T follicular helper cell (primary cell): Measurements from ENCODE around the gene PCSK2.

Experiments
- DNase-seq: peaks from one replicate; pipeline ENCODE4 v3.0.0-alpha.2; 2020; ENCODE audit warnings: low read depth

The PCSK2 gene

GRCh38 chr20:17481661-17482060 is 254.8 kb downstream of the PCSK2 start:
- no peak for DNase-seq

GRCh38 chr20:17482536-17482935 is 255.7 kb downstream of the PCSK2 start:
- no peak for DNase-seq

- no peak for DNase-seq
Observed at GRCh38 chr20:17485017-17485416, 258.2 kb downstream of the PCSK2 start.

- no peak for DNase-seq
Observed at GRCh38 chr20:17488916-17489600, 262.2 kb downstream of the PCSK2 start.

GRCh38 chr20:17490501-17490900 is 263.7 kb downstream of the PCSK2 start:
- no peak for DNase-seq

- DNase-seq = no peak
Observed at GRCh38 chr20:17491041-17491440, 264.2 kb downstream of the PCSK2 start.

GRCh38 chr20:17491488-17491887 is 264.6 kb downstream of the PCSK2 start:
- DNase-seq = no peak

GRCh38 chr20:17493173-17493572 is 266.3 kb downstream of the PCSK2 start:
- no peak for DNase-seq

- DNase-seq = no peak
Observed at GRCh38 chr20:17494201-17494600, 267.4 kb downstream of the PCSK2 start.

GRCh38 chr20:17495826-17496225 is 269.0 kb downstream of the PCSK2 start:
- no peak for DNase-seq

GRCh38 chr20:17497821-17498580 is 271.2 kb downstream of the PCSK2 start:
- no peak for DNase-seq

- no peak for DNase-seq
Observed at GRCh38 chr20:17498641-17499040, 271.8 kb downstream of the PCSK2 start.

GRCh38 chr20:17499041-17499440 is 272.2 kb downstream of the PCSK2 start:
- DNase-seq = no peak

GRCh38 chr20:17500271-17500670 is 273.4 kb downstream of the PCSK2 start:
- DNase-seq = no peak

GRCh38 chr20:17500826-17501225 is 274.0 kb downstream of the PCSK2 start:
- no peak for DNase-seq

- no peak for DNase-seq
Observed at GRCh38 chr20:17501701-17502100, 274.9 kb downstream of the PCSK2 start.

GRCh38 chr20:17502105-17502504 is 275.3 kb downstream of the PCSK2 start:
- no peak for DNase-seq

- no peak for DNase-seq
Observed at GRCh38 chr20:17503301-17504065, 276.6 kb downstream of the PCSK2 start.

GRCh38 chr20:17504066-17504897 is 277.4 kb downstream of the PCSK2 start:
- DNase-seq = no peak

- DNase-seq = no peak
Observed at GRCh38 chr20:17504898-17505635, 278.2 kb downstream of the PCSK2 start.
